SW 1271 (cell line): ENCODE data around the gene ADAM12.

Experiments
- DNase-seq, 2 experiments: peaks; one replicate each; lab custom pipeline; 2025; lab: John Stamatoyannopoulos, UW

The ADAM12 gene

DNA sequence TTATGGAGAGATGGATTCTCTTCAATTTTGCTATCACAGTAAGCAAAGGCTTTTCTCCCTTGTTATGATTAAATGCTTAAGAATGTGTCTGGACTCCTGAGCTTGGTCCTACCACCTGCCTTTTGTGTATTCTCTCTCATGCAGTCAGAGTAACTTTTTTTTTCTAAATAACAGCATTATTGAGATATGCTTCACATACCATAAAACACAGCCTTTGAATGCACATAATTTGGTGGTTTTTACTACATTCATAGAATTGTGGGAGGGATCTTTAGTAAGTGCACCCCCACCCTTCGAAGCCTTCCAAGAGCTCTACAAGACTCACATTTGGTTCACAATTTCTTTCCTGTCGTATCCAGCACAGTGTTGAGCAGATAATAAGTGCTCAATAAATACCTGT lies 175.5 kb downstream of the ADAM12 start:
- DNase-seq: no peak

DNA sequence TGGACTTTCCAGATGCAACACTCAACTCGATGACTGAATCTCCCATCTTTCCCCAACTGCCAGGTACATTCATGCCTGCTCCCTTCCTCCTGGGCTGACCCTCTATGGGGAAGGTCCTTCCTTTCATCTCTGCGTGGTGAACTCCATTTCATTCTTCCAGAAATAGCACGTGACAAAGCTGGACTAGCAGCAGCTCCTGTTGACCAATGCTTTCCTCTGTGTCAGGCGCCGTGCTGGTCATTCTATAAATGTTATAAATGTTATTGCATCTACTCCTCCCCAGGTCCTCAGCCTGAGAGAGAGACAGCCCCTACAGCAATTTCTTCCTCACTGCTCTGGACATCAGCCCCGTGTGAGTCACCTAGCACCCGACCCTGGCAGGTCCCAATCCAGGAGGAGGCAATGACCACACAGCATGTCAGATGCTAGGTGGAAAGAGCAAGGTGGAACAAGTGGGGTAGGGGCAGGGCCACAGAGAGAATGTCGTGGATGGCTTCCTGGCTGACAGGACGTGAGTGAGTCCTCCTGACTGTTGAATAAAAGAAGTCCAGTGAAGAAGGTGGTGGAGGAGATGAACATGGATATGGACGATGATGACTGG lies 178.1 kb downstream of the ADAM12 start:
- no peak for DNase-seq

DNA sequence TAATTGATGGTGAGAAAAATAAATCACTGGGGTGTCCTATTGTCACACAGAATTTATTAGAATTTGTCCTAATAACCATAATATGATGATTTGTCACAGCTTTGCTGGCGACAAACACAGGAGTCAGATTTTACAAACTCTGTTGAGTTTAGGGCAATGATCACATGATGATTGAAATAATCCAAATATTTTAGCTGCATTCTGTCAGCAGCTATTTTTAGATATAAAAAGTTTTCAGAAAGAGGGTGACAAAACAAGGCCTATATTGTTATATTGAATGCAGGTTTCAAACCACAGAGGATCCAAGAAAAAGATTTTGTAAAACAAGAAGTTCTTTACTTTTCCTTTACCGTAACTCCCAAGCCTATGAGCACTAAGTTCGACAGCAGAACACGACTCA lies 178.8 kb downstream of the ADAM12 start:
- no peak for DNase-seq

DNA sequence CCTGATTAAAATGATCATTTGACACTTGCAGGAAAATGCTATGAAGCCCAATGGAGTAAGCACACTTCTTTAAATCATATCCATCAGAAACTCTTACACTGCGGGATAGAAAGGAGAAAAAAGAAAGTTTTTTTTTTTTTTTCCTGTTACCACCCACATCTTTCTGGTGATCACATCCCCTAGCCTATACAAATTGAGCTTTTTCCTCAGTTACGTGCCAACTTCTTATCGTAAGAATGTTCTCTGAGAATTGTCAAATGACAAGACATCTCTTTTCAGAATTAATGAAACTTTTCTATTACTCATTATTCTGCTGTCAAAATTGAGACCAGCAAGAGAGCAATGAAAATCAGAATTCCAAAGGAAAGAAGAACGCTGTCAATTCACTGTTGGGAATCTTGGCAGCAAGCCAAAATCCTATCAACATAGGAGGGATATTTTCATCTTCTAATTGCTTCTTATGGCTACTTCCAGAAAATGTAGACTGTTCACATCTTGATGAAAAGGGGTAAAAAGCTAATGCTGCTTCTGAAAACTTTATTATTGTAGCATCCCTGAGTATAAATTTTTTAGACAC lies 179.5 kb downstream of the ADAM12 start:
- DNase-seq: no peak

DNA sequence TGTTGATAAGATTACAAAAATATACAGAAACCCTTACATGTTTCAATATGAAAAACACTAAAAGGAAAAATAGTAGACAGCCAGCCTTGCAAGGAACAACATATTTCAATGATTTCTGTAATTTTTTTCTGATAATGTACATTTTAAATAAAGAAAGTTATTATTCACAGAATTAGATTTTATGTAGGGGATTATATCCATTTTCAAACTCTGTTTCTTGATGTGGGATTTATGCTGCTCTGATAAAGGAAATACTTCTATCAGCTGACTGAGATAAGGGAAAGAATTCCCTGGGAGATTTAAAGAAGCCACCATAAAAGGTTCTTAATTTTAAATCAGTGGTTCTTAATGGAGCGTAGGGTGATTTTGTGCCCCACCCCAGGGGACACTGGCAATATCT lies 180.4 kb downstream of the ADAM12 start:
- no peak for DNase-seq

DNA sequence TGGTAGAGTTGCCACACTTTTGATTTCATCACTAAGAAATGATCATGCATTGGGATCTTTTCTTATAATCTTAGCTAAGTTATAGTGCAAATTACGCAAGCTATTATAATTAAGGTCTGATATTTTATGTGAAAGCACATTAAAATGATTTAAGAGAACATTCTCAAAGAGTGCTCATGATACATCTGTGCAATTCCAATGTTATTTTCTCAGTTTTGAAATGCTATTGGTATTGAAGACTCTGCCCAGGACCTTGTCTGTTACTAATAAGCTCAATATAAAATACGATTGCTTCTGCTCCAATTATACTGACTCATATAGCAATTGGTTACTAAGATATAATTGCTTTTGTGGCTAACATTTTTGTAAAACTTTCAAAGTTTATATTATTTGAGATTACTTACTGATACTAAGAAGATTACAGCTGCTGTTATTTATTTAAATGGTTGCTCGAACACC lies 180.9 kb downstream of the ADAM12 start:
- DNase-seq: no peak

DNA sequence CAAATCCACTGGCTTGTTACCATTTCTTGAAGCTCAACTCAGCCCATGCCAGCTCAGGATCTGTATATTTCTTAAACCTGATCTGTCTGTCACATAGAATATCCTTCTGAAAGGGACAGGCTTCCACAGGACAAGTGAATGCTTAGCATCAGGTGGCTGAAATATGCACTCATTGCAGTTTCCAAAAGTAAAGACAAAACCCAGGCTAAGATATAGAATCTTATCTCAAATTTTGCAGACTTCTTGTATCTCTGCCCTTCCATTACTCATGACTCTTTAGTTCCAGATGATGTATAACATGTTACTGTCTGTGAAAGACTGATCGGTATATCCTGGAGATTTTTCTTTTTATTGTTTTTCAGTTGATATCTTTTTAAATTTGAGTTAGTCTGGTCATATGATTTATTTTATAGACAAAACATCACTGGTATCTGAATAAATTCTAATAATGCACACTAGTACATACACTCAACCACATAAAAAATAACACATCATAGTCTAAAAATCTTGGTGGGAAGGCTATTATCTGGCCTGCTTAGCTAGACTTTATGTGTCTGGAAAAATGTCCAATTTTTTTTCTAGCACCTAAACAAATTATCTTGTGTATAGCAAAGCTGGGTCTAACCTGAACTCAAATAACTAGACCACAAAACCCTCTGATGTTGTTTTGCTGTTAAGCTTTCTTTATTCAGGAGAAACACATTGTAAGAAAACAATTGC lies 182.6 kb downstream of the ADAM12 start:
- no peak for DNase-seq

DNA sequence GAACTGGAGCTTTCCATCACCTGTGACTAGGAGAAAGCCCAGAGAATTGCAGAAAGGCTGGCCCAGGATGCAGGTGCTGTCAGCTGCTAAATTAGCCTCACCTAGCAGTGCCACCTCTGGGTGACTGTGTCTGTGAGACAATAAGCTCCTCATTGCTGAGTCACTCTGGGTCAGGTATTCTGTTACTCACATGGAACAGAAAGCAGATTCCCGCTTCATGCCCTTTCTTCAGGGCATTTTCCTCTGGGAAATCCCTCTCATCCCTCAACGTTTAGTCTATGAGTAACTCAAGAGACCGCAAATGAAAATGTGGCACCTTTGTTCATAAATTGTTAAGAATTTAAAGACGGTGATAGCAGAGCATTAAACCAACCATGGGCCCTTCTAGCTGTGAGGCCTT lies 184.0 kb downstream of the ADAM12 start:
- DNase-seq: no peak

DNA sequence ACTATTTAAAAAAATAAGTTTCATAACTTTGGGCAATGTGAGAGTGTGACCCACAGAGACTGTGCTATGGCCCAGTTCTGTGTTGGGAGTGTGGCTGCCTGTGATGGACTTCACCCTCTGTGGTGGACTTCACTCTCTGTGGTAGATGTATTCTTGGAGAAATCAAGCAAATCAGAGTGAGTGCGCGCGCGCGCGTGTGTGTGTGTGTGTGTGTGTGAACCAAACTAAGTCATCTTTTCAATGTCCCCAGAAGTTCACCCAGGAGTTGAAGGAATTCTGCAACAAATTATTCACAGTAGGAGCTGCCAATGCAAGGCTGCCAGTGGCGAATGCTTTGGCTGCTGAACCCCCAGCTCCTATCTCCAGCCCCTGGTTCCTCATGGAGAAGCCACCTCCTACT lies 184.5 kb downstream of the ADAM12 start:
- DNase-seq: no peak

DNA sequence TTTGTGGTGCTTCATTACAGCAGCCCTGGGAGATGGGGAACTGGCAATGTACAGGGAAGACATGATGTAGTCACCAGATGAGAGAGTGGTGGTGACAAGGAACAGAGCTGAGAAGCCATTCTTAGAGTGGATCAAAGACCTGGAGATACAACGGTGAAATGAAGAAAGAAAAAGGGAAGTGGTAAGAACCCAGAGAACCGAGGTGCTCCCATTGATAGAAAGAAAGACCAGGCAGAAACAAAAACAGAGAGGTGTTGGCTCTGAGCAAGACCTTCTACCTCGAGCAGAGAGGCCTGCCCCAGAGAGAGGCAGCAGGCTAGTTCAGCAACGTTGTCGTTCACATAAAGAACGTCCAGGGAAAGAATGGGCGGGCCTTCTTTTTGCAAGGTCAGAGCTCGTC lies 186.7 kb downstream of the ADAM12 start:
- no peak for DNase-seq

DNA sequence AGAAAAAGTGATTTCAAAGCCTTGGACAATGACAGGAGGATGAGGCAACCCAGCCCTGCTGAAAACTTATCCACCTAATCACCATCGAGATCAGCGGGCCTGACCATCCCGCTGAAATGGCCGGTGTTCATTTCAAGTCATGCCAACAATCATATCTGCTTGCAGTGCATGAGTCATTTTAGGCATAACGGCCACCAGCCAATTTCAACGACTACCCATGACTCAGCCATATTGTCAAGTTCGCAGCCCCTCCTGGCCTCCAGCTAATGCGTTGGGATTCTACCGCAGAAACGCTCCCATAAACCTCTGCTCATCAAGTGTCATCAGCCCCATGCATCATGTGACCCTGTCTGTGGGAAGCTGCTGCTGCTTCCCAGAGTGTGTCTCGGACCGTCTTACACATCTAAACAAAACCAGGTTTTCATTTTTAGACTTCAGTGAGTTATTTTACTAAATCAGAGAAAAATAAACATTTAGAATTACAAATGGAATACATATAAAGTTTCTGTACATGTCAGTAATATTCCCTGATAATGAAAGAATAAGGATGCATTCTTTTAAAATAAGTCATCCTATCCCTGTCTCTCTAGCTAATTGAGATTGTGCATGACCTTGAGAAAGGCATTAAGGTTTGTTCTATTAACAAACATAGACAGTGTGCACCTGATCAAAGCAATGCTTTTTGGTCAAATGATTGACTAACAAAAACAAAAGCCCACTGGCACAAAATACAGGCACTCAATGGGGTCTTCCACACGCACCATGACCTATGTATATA lies 188.9 kb downstream of the ADAM12 start:
- no peak for DNase-seq

DNA sequence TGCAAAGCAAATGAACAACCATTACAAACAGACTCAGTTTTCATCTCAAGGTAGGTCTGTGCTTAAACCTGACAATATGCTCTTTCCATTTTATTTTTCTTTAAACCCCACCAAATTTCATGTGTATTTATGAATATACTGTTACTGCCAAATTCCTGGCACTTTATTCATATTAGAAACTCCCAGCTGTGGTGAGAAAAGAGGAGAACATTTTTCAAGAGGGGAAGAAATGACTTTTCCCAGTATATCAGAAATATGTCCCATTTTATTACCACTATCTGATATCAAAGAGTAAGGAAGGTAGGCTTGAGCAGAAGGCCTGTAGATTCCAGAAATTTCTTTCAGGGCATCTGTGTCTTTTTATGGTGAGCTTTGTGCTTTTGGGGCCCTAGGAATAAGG lies 189.6 kb downstream of the ADAM12 start:
- DNase-seq: no peak

DNA sequence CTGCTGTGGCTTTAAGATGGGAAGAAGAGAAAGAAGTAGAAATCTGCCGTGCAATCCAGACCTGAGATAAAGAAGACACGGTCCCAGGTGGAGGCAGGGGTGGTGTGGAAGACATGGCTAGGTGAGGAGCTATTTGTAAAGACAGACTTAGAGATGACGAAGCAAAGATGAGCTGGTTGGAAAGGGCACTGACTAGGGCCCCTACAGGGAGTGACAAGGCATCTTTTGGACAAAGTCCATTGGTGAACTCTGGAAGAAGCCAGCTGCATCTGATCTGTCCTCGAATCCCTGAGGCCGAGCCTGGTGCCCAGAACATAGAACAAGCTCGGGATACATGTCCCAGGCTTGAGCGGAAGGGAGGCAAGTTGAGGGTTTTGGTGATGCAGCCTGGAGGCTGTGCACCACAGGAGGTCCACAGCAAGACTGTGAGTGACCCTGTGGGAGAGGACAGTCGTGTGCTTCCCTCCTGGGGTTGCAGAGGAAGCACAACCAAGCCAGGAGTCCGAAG lies 191.2 kb downstream of the ADAM12 start:
- DNase-seq: no peak

DNA sequence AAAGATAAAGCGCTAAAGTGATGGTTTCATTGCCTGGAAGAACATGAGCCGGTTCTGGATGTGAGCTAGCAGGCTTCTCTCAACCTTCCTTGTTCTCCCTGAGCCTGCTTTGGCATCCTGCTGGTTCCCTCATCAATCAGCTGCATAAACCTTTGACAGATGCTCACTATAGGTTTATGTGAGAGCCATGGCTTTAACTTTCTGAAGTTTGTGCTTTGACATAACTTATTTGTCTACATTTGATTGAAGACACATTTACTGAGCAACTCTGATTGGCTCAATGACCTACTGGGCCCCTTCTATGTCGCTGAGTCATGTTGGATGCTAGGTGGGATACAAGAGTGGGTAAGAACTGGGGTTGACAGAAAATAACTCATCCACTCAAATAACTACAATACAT lies 192.0 kb downstream of the ADAM12 start:
- DNase-seq: no peak

DNA sequence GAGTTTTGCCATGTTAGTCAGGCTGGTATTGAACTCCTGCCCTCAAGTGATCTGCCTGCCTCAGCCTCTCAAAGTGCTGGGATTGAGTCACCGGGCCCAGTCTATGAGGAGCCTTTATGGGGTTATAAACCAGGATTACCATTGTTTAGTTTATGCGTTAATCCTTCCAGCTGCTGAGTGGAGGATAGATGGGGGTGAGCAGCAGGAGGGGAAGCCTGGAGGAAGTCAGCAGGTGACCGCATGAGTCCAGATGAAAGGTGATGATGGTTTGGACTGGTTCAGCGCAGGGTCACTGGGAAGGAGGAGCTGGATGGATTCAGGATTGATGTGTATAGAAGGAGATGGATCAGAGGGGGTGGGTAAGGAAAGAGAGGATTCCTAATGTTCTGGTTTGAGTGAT lies 197.1 kb downstream of the ADAM12 start:
- DNase-seq: no peak

DNA sequence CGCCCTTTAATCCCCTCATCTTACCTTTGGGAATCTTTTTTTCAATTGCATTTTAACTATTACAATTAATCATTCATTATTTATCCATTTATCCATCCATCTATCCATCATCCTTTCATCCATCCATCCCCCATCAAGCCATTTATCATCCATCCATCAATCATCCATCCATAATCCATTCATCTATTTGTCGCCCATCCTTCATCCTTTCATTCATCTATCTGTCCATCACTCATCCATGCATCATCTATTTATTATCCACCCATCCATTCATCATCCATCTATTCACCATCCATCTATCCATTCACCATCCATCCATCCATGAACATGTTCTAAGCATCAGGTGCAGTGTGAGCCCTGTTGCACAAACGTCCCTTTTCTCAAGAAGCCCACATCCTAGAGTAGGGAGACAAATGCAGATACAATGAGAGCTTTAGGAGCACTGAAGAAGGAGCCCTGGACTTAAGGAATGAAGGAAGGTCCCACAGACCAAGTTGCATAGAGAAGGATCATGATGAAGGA lies 199.5 kb downstream of the ADAM12 start:
- no peak for DNase-seq

DNA sequence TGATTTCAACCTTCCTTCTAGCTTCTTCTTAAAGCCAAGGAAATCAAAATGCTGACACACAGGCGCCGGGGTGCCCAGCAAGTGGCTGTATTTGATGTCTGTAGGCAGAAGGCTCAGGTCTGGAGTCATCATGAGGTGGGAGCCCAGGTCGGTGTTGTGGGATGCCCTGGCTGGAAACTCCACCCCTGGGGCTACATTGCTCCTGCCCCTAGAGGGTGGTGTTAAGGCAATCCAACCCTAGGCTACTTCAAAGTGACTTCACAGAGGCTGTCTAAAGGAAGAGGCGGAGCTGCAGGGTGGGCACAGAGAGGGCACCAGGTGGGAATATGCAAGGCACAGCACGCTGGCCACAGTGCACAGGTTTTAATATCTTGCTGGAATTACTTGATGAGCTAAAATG lies 200.9 kb downstream of the ADAM12 start:
- no peak for DNase-seq

DNA sequence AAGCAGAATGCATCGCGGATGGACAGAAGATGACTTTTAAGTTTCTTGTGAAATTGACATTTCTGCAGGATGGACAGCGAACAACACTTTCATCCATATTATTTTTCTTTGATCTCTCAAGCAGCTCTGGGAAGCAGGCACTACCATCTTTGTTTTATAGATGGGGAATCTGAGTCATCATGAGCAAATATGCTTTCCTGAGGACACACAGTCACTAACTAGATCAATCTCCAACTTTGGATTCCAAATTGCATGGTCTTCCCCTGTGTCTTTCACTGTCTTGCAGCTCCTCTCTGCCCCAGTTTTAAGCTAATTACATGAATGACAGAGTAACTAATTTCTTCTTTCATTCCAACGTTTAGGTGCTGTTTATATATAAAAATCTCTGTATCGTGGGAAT lies 201.5 kb downstream of the ADAM12 start:
- DNase-seq: no peak

DNA sequence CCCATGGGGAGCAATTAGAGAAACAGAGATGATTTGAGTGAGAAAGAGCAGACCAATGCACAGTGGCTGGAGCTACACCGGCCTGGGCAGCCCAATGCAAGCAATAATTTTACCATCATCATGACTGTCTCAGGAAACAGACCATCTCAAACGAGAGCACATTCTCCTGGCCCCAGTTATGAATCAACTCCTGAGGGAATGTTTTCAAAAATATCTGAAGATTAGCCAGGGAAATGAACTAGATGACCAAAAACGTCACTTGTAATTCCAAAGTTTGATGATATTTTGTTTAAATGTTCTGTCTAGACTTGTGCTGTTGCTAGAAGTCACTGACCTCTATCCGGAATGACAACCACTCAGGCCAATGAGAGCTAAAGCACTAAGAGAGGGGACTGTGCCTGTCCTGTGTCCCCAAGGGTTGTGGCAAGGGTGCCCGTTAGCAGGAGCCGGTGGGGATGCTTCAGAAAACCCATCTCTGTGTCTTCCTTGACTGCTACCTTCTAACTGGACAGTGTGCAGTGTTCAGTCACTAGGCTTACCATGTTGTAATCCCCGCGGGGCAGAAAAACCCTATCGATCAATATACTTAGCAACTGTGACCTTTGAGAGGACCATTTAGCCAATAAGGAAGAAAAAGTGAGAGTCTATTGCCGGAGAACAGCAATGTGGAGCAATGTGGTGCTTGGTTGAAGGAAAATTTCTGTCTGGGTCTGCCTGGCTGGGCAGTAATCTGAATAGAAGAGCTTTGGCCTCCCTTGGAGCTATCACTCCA lies 202.4 kb downstream of the ADAM12 start:
- DNase-seq: no peak

DNA sequence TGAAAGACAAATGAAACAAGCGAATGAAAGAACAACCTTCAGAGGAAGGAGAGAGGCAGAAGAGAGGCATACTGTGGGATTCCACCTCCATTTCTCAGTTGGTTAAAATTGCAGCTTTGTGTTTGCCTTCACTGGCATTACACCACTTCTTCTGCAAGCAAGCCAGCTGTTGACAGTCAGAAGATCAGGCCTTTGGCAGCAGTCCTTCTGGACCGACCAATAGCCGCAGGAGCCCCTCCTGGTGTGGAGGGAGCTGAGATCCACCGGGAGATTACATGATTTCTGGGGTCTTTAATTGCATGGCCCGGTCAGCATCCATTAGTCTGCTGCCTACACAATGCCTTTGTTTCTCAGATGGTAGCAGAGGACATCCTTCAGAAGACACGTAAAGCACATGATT lies 206.7 kb downstream of the ADAM12 start:
- no peak for DNase-seq

DNA sequence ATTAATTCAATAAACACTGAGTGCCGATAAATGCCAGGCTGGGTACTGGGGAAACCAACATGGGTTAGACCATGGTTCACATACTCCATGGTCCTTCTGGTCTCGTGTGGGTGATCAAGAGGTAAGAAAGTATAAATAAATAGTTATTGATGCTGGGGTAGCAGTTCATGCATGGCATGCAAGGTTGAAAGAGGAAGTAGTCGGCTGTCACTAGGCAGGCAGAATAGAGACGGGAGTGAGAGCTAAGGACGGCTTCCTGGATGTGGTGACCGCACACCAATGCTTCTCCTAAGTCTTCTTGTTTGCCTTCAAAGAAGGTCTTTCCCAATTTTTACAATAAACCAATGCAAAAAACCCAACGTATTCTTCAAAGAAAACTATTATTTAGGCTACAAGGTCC lies 208.6 kb downstream of the ADAM12 start:
- no peak for DNase-seq
